GM18502 (cell line): ENCODE measurements around the gene PROX1.

Source experiments
- ATAC-seq: cut with Tn5 transposase; IDR thresholded peaks from one replicate; pipeline ENCODE4 v1.9.1; 2021; ENCODE audit warnings: mild to moderate bottlenecking; ENCODE audit not compliant: unreplicated experiment, poor library complexity

The PROX1 gene

DNA sequence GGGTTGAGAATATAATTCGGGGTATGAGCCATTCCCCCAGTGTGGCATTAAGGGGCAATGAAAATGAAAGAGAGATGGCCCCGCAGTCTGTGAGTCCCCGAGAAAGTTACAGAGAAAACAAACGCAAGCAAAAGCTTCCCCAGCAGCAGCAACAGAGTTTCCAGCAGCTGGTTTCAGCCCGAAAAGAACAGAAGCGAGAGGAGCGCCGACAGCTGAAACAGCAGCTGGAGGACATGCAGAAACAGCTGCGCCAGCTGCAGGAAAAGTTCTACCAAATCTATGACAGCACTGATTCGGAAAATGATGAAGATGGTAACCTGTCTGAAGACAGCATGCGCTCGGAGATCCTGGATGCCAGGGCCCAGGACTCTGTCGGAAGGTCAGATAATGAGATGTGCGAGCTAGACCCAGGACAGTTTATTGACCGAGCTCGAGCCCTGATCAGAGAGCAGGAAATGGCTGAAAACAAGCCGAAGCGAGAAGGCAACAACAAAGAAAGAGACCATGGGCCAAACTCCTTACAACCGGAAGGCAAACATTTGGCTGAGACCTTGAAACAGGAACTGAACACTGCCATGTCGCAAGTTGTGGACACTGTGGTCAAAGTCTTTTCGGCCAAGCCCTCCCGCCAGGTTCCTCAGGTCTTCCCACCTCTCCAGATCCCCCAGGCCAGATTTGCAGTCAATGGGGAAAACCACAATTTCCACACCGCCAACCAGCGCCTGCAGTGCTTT, 9.4 kb downstream of the PROX1 start:
- no peak for ATAC-seq

- ATAC-seq: no peak
Observed at GRCh38 chr1:213997772-213998107, 10.0 kb downstream of the PROX1 start.

- ATAC-seq: no peak
Observed at GRCh38 chr1:213998785-213999184, 11.0 kb downstream of the PROX1 start.

- no peak for ATAC-seq
Observed at GRCh38 chr1:213999732-214000131, 12.0 kb downstream of the PROX1 start.

DNA sequence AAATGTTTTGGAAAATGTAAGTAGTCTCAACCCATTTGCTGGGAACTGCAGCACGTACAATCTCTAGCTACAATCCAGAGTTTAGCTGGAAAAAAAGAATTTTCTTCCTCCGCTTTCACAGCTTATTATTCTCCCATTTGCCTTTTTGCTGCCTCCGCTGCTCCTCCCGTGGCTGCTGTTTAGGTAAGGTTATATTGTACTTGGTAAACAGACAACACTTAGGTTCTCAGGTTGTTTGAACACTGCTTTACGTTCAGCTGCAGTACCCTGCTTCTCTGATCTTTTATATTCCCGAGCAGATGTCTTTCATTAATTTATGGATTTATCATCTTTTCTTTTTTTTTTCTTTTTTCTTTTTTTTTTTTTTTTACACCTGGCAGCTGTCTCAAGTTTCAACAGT, 14.3 kb downstream of the PROX1 start:
- no peak for ATAC-seq

GRCh38 chr1:214002472-214002871, 14.7 kb downstream of the PROX1 start:
- ATAC-seq: no peak

DNA sequence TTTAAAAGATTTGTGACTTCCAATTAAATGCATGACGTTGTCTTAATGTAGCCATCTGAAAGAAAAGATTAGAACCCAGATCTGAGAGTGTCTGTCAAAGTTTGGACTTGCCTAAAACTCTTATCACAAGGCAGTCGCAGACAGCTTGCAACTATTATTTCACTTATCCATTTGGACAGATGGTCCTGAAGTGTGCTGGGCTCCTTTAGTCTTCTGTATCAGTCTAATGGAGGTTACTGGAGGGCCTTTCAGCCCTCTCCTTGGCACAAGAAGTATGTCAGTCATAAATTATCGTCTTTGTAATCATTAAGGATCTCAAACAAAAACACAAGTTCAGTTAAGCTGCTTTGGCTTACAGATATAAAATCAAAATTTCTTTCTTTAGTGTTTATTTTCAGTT, 15.5 kb downstream of the PROX1 start:
- ATAC-seq: no peak

DNA sequence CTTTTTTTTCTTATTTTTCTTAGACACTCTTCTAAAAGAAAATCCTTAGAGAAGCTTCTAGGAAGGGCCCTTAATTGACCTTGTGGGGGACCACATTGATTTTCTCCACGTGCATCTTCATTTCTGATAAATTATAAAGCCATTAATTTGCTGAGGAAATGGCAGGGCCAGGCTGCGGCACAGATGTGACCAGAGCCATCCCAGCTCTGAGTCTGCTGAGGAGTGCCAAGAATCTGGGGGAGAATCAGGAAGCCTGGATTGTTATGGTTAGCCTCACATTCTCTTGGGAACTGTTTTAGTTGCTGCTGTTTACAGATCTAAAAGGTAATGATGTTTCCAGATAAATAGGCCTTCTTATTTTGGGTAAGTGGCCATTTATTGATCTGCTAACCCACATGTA, 16.2 kb downstream of the PROX1 start:
- ATAC-seq: no peak

- no peak for ATAC-seq
Observed at GRCh38 chr1:214004795-214005194, 17.0 kb downstream of the PROX1 start.

DNA sequence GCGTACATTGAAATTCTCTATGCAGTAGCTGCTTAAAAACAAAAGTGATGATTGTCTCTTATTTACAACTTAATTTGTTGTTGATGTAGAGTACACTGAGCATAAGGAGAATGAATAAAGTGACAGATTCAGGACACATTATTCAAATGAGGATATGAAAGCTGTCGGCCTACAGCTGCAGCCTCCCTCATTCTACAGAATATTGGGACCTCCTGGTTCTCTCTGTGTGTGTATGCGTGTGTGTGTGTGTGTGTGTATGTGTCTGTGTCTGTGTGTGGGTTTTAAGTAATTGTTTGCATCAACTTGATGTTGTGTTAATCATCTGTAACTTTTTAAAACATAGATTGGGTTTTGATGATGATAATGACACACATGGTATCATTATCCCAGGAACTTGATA, 17.9 kb downstream of the PROX1 start:
- ATAC-seq: no peak

GRCh38 chr1:214006845-214007244, 19.1 kb downstream of the PROX1 start:
- no peak for ATAC-seq

GRCh38 chr1:214008347-214008746, 20.6 kb downstream of the PROX1 start:
- ATAC-seq: no peak

DNA sequence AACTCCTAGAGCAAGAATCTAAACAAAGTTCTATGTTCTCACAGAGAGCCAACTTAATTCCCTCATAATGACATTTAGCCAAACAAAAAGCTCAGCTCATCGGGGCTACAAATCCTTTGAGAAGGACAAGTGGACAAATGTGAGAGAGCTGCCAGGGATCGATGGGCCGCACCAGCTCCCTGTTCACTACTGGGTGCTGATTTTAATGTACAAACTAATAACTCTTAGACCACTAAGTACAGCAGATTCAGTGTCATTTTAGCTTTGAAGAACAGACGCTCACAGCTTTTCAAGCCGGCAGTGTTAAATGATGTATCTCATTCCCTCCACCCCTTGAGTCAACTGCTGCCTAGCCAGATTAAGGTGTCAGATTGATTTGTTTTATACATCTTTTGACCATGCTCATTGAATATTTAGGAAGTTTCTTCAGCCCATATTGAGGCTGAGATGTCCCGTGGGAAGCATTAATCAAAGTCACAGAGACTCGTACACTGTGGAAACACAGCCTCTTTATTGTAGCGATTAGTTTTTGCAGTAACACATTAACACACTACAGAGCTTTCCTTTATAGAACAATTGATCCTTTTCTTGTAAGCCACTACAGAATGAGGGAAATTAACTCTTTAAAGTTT, 21.1 kb downstream of the PROX1 start:
- ATAC-seq: no peak

DNA sequence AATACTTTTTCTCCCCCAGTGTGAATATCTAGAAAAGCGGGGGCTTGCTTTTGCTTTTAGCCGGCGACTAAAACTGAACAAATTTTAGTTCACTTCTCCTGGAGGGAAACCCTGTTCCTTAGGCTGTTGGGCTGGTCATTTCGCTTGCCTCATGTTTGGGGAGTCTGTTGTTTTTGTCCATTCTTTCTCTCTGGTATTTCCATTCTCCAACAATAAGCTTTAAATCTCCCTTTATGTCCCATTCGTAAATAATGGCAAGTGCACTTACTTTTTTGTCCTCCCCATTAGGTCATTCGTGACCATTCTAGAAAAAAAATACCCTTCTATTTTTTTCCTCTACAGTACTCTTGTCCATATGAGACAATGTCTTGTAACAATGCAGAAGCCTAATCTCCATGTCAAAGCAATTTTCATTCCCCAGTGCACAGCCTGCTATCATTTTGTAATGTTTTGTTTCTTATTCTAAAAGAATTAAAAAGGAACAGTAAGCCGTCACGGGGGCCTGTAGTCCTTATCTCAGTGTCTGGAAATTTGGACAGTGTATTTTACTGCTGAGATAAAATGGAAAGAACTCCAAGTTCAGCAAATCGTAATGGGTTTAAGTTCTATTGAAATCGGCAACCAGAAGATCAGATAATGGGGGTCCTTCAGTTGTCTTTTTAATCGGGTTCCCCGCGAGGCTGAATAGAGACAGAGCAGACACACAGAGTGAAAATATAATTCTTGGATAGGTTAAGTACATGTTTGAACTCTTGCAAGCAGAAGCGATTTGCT, 21.8 kb downstream of the PROX1 start:
- no peak for ATAC-seq

DNA sequence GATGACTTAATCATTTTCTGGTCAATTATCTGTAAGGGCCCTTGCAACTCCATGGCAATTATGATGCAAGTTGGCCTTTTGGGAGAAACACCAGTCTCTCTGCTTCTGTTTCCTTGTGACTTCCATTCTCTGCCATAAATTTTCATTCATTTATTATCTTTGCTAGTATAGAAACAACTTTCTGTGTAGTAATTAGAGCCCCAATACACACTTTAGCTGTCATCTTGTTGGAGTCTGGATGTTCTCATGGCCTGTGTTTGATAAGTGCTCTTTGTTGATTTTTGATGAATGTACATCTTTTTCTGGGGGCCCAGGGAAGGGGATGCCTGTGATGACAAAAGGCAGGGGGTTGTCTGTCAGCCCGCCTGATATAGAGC, 22.4 kb downstream of the PROX1 start:
- ATAC-seq: no peak

DNA sequence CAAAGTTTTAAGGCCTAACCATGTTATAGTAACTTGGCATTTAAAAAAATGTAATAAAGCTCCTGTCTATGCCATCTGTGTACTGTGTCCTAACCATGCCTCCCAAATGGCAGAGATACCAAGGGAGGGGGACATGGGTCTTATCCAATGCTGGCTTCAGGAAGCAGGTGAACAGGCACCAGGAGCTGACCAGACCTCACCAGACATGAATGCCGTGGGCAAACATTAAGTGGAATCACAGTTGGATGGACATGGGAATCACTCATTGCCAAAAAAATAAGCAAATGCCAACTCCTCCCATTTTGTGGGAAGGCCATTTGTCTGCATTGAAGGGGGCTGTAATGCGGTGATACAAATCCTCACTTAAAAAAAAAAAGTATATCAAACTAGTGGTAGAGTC, 22.9 kb downstream of the PROX1 start:
- no peak for ATAC-seq

- no peak for ATAC-seq
Observed at GRCh38 chr1:214012418-214012817, 24.6 kb downstream of the PROX1 start.

DNA sequence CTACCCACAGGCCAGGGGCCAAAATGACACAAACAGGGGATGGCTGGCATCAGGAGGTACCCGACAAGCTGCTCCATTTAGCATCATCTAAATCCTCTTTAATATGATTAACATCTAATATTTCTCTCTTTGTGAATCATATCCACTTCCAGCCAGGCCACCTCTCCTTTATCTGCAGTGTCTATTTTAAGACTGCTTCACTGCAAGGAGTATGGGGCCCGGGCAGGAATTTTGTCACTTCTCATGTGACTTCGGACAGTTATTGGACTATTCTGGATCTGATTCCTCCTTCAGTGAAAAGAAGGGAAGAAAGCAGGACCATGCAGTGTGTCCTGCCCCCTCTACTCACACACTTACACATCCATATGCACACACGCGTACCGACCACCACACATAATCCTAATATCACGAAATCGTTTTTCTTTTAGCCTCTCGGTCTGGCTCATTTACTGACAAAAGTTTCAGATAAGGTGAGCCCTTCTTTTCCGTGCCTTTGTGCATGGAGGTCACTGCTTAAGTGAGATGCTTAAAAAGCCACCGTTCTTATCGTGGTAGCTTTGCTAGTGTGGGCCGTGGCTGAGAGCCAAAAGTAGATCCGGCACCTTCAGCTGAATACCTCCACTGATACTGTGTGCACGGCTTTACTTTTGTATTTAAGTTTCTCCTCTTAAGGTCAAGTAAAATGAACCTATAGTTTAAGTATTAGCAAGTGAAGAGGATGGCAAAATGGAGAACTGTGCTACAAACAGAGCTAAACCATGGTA, 26.0 kb downstream of the PROX1 start:
- ATAC-seq: no peak

DNA sequence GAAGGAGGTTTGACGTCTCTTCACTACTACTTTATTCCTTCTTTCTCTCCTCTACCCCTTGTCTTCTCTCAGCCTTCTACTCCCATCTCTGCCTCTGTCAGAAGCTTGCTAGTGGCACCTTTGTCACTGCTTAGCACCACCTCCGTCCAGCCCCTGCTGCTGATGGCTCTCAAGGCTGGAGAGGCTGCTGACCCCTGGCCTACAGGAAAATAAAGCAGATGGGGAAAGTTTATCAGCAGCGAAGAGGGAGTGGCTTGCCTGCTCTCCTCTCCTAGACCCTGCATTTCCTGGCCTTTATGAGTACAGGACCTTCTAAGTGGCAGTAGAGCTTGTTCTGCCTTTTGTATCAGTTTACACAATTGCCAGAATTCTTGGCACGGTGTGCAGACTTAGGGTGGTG, 27.0 kb downstream of the PROX1 start:
- no peak for ATAC-seq

DNA sequence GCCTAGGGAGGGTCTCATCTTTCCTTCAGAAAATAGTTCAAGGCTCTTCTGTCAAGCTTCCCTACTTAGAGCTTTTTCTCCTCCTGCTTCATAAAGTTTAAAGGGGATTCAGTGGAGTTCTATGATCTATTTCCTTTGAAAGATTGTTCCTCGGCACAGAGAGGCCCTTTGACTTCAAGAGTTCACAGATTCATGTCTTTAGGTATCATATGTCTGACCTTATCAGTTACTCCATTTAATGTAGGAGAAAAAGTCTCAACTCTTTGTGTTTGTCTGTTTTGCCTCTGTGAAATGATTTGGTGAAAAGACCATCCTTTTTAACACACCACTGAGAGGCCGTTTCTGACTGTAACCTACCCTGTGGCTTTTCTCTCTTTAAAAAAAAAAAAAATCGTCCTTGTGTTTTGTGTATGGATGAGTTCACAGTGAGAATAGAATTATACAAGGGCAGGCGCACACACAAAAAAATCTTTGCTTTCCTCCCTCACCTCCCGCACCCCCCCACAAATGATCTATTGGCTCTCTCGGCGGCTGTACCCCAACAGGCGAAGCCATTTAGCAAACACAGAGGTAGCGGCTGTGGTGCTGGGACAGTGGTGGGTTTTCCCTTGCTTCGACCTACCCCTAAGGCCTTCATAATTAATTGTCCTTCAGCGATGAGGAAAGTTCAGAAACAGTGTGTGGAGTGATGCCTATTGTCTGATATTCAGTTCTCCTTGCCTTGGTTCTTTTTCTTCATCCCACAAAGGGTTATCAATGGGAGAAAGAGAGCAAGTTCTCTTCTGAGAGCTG, 29.6 kb downstream of the PROX1 start:
- ATAC-seq: no peak
